HG03175 (cell line): ENCODE measurements around the gene BBIP1.
A peak's percentile ranks its signal among the peaks of the same experiment; 100 is the strongest.

ENCODE experiments used
- ATAC-seq: cut with Tn5 transposase; IDR thresholded peaks from one replicate; pipeline ENCODE4 v1.9.1; 2021; ENCODE audit warnings: mild to moderate bottlenecking, moderate library complexity; ENCODE audit not compliant: unreplicated experiment

Gene BBIP1

DNA sequence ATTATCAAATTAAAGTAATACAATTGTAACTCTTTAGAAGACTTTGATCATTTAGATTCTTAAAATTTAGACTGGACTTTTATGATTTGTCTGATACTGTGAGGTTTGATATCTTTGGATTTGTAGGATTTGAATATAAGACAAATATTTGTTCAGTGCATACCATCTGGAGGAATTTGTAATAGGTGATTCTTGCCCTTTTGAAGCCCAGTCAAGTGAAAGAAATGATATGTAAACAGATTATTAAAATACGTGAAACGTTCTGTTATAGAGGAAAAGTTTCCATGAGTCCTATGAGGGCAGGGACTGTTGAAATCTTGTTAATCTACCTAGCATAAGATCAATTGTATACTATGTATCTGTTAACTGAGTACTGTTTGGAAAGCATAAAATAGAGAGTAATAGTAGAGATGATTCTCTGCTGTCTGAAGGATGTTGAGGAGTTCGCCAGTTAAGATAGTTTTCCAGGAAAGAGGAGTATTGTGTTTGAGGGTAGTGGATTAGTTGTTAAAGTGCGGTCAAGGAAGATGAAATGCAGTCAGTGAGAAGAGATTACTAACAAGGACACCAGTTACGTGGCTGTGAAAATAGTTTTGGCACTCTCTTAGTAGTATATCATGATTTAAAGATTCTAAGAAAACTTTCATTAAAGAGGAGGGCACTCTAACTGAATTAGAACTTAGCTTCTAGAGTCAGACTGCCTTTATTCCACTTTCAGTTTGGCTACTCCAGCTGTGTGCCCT lies 32.9 kb downstream of the BBIP1 start:
- no peak for ATAC-seq

DNA sequence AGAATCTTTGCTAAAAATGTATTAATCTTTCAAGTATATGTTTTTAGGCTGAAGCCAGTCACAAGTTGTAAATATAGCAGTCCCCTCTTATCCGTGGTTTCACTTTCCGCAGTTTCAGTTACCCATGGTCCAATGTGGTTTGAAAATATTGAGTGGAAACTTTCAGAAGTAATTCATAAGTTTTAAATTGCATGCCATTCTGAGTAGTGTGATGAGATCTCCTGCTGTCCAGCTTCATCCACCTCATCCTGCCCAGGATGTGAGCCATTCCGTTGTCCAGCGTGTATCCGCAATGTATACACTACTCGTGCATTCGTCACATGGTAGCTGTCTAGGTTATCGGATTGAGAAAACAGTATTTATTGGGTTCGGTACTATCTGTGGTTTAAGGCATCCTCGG lies 35.1 kb downstream of the BBIP1 start:
- no peak for ATAC-seq

DNA sequence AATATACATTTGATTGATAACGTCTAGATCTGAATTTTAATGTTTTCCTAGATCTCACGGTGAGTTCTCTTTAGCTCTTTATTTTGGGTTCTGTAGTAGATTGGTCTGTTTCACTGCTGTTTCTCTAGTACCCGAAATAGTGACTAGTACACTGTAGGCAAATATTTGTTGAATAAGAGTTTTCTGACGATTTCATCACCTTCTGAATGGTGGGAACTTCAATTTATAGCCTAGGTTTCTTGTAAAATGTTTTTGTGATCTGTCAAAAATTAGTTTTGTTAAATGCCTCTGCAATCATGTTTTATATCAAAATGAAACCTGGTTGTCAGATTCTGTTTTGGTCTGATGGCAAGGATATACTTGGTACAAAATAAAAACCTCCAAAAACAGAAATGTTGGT lies 37.1 kb downstream of the BBIP1 start:
- ATAC-seq = no peak

DNA sequence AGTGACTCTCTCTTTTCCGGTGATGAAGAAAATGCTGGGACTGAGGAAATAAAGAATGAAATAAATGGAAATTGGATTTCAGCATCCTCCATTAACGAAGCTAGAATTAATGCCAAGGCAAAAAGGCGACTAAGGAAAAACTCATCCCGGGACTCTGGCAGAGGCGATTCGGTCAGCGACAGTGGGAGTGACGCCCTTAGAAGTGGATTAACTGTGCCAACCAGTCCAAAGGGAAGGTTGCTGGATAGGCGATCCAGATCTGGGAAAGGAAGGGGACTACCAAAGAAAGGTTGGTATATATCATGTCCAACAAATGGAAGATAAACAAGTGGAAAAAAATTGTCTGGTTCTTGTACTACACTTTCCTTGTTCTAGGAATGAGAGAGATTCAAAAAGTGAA lies 37.7 kb downstream of the BBIP1 start:
- ATAC-seq = no peak

DNA sequence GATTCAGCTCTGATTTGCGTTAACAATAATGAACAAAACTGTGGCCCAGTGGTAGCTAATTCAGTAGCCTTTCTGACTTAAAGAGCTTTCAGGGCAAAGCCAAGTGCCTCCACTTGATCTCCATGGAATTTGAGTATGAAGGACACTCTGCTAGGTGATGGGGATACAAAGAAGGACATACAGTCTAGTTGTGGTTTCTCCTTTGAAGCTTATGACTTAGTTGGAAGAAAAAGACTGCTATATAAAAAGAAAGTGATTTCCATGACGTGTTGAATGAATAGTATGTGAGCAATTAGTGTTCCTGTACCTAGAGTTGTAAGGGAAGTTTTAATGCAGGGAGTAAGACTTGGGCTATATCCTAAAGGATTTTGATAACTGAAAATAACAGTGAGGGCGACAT lies 39.0 kb downstream of the BBIP1 start:
- ATAC-seq = no peak

DNA sequence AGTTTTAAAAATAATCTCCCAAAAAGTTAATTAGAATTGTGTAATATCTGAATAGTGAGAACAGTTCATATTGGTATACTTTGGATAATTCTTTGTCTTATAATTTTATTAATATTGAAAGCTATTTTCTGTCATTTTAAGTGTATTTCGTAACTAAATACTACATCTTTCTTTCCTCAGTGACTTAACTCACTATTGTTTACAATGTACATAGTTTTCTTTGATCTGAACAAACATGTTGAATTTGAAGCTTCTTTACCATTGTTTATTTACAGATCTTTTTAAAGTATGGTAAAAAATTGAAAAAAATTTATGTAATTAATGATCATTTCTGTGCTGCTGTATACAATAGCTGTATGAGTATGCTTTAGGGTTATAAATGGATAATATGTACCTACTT lies 42.2 kb downstream of the BBIP1 start:
- ATAC-seq = no peak

DNA sequence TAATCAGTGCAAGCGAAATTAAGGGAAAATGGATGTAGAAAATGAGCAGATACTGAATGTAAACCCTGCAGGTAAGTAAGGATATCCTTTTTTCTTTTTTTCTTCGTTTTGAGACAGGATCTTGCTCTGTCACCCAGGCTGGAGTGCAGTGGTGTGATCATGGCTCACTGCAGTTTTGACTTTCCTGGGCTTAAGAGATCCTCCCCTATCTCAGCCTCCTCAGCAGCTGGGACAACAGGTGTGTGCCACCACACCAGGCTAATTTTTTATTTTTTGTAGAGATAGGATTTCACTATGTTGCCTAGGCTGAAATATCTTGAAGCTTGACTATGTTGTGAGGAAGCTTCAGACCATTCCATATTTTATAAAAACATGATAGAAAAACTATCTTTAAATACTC lies 43.0 kb downstream of the BBIP1 start:
- no peak for ATAC-seq

DNA sequence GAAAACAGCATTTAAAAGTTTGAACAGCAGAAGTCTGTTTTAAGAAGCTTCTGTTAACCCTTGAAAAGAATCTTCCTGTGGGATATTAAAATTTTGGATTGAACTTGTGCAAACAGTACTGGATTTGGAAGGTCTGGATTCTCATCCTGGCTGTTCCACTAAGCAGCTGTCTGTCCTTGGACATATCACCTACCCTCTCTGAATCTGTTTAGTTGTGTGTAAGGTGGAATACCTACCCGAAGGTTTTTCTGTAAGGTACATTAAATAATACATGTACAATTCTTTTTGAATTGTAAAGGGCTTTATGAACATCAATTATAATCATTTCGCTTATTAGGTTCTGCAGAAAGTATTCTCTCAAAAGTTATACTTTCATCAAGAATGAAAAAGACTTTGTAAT lies 45.0 kb downstream of the BBIP1 start:
- no peak for ATAC-seq

DNA sequence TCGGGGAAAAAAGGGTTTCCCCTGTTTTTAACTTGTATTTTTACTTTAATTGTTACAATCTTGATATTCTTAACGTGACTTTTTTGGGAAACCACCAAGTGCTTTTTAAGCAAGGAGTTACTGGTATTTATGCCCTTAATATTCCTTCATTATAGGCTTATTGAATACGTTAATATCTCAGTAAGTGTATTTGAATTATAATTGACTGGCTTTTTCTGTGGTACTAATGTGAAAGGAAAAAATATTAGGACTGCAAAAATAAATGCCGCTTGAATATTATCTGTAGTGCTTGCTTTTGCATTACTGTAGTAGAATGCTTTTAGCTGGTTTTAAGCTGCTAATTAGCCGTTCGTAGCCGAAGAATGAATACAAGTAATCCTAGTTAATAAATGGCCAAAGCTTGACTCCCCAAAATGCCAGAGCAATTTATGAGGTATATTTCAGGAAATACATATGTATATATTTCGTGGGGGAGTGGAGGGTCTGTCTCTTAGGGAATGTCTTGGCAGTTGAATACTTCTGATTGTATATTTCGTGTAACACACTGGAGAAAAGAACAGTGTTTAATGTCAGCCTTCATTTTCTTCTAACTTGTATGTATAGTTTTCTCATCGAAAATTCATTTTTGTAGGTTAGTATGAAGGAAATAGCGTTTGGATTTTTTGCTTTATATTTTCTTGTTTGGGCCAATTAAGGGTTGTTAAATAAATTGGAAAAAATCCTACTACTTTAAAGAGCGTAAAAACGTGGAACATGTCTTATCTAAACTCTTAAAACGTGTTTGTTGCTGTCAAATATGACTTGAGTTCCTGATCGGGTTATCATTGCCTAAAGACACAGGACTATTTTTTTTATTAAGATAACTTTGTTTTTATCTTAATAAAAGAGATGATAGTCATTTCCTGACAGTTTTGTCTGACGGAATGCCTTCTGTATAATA lies 45.7 kb downstream of the BBIP1 start:
- ATAC-seq = no peak

DNA sequence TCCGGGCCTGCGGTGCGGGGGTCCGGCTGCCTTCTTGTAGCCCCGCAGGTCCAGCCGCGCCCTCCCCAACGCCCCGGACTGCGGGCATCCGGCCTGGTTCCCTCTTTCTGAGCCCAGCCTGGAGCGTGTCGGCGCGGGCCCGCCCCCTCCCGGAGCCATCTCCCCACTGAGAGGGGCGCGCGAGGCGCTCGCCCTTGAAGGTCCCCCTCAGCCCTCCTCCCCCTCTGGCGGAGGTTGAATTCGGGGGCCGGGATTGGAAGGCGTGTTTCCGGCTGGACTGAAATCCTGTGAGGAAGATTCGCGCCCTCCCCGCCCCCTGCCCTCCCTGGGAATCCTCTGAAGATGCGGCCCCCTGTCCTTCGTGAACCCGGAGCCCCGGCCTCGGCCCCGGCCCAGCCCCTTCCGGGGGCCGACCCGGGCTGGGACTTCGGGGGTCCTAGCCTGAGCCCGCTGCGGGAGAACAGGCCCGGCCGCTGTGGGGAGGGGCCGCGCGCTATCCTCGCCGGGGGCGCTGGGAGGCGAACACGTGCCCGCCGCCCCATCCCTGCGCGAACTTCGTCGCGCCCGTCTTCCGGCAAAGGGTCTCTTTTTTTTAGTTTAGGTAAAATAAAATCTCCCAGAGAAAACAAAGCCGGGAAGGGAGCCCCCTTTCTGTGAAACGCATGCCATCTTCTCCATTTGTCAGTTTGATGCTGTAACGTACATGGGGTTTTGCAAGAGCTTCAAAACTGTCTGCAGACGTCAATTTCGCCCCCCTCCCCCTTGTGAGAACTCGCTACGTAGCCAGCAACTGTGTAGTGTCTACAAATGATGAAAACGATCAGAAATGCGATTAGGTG lies 46.6 kb downstream of the BBIP1 start:
- peak; percentile 45 for ATAC-seq

DNA sequence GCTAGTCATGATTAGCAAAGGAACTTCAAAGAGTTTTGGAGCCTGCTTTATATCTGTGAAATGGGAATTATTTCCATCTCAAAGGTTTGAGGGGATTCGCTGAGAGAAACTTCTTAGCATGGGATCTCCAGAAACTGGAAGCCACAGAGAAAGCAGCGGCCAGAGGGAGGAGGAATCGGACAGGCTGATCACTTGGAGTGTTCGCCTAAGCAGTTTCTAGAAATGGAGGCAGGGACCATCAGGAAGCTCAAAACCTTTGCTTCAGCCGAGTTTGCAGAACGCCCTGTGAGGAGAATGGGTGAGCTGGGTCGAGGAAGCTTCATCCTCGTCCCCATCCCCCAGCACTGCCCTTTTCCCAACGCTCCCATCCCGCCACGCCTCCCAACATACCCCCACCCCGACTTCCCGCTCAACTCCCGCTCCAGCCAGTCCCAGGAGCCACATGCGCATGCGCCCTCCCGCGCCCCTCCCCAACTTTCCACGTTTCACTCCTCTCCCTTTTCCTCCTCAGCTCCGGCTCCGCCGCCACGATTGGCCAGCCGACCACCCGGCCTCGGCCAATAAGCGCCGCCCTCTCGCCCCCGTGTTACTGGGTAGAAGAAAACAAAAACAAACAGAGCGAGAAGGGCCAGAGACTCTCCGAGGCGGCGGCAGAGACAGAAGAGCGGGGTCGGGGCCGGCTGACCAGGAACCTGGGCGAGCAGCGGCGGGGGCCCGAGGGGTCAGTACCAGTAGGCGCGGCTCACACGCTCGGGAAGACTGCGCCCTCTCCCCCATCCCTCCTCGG lies 47.5 kb downstream of the BBIP1 start, which contains the start of gene PDCD4:
PDCD4 (plus strand) TSS at position 631 of the 787 bp plus-strand sequence. CDS start 4,100 bp downstream, outside the sequence.
- peak; percentile 81 for ATAC-seq

DNA sequence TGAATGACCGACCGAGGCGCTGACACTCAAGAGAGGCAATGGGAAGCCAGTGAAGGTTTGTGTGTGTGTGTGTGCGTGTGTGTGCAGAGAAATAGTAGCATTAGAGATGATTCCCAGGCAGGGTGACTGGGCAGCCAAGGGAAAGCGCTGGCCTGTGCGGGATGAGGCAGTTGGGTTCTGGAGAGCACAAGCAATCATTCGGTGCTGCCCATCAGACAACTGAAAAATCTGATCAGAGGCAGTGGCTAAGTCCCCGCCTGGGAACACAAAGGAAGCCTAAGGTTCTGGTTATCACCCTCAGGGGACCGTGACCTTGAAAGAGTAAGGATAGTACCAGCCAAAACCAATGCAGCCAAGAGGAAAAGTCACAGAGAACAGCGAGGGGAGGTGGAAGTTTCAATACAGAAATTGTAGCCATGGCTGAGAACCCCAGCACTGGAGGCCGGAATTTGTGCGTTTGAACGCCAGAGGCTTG lies 48.1 kb downstream of the BBIP1 start:
- no peak for ATAC-seq

DNA sequence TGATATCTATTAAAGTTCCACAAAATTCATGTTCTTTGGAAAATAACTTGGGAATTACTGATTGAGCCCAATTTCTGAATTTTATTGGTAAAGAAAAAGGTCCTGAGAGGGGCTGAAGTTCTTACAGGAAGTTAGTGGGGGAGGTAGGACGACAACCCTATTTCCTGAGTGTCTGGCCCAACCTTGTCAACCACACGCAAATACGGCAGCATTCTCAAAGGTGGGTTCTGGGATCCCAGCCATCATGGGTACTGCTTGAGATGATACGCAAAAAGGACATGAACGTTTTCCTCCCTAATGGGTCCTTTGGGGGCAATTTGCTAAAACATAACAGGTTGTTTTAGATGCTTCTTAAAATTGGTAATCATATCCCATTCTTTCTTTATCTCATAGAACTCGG lies 50.0 kb downstream of the BBIP1 start:
- no peak for ATAC-seq

DNA sequence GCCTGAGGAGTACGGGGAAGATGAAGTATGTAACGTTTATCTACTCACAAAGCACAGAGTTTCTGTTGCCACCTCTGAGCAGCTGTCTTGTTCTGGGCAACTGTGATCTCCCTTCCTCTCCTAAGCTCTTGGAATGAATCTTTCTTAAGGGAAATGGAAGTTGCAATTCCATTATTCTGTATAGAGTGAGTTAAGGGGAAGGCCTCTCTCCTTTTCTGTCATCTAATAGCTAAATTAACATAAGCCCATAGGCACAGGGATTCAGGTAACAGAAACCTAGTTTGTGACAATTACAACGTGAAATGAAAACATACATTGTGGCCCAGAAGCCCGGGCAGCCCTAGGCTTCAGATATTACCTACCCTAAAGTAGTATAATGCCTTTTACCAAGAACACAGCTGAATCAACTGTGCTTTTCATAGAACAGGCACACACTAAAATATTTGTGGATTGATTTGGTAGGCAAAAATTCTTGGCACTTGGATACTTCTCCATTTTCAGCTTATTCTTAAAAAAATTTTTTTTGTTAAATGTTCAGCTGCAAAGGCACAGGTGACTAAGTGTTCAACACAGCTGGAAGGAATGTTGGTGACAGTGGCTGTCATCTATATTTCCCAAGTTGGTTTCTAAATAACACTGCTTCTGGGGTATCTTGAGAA lies 51.0 kb downstream of the BBIP1 start:
- no peak for ATAC-seq

DNA sequence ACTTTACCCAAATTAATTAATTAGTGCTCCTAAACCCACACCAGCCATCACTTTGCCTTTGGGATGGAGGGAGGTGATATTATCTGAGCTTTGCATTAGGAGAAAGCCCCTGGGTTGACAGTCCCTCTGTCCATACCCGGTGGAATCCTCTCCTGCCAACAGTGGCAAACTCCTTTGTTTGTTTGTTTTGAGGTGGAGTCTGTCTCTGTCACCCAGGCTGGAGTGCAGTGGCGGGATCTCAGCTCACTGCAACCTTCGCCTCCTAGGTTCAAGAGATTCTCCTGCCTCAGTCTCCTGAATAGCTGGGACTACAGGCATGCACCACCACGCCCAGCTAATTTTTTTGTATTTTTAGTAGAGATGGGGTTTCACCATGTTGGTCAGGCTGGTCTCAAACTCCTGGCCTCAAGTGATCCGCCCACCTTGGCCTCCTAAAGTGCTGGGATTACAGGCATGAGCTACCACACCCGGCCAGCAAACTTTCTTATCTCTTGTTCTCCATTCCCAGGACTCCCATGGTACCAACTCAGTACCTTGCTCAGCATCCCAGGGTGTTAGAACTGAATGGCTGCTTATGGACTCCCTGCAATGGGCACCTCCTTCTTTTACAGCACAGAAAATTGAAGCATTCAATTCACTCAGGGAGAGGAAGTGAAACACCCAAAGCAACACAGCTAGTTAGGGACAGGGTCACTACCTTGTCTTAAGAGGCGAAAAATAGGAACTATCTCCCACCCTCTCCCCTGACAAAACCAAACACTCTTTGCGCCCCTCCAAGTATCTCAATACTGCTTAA lies 51.8 kb downstream of the BBIP1 start:
- ATAC-seq = peak; percentile 45

DNA sequence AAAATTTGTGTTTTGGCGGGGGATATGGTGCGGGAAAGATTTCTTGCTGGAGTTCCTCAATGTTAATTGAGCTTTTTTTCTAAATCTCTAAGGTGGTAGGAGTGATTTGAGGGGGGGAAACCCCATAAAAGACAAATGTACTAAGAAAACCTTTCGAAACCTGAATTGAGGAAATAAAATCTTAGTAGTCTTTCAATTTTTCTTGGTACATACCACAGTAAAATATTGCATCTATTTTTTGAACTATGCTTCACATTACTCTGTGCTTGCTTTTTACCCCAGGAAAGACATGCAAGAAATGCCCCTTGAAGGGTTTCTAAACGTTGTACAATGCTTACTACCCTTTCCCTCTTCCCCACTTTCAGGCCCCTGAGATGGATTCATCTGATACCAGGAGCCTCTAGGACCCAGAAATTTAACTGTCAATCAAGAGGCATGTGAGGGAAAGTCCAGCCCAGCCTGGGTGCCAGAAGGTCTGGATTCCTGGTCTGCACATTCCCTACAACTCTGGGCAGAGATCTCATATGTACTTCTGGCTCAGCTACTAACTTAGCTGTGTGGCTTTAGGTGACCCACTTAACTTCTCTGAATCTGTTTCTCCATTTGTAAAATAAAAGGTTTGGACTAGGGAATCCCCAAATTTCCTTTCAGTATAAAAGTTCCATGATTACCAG lies 53.0 kb downstream of the BBIP1 start:
- ATAC-seq = no peak

DNA sequence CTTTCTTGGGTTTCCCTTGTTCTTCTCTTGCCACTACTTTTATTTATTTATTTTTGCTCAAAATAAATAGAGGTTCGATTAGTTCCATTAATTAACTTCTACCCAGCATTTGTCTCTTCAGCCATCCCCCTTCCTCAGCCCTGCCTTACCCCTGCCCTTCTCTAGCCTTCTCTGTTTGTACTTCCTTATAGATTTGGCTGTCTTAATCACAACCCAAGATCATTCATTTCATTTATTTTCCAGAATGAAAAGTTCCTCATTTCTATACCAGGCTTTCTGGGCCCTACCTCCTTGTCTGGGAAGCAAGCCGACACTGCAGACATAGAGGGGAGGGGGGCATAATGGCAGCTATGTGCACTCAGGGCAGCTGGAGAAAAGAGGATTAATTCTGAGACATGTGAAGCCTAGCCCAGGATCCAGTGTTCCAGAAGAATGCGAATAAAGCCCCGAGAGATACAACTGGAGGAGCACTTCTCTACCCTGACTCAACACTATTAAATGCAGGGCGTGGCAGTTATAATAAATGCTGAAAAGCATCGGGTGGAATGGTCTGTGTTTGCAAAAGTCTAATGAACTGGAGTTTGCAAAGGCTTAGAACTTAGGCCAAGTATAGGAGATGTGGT lies 53.7 kb downstream of the BBIP1 start:
- ATAC-seq = no peak

DNA sequence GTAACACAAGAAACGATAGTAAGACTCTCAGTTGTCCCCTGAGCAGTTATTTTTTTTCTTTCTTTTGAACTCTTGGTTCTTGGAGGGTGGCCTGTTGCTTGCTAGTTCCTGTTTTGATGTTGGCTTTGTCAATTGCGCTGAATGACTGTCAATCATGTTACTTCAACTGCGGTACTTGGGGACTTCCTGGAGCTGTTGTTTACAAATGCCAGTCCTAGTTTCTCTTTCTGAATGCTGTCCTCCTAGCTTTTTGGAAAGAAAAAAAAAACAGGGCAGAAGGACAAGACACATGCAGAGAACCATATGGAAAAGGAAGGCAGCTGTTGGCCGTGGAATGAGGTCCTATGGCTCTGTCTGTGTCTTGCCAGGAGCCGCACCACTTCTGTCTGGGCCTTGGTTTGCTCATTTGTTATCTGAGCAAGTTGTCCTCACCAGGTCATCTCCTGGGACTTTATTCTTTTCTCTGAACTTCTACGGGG lies 54.3 kb downstream of the BBIP1 start:
- ATAC-seq = peak; percentile 63
